HepG2 (cell line): ENCODE measurements around the gene SP3. TPM values are rescaled to one million over a fixed set of nuclear protein-coding genes. Genes with fewer than 3 reads are reported as not detected.

Experiments
- ATAC-seq: fragments of 200-7000 bp; cut with Tn5 transposase; 3 replicates; pipeline ENCODE4 v1.9.1; 2020; ENCODE audit warnings: mild to moderate bottlenecking, moderate library complexity
- BruUV-seq: library from RNA; stranded (reverse); fragments of 400-500 nt; replicated peaks from 2 replicates; lab custom pipeline; 2021; lab: Mats Ljungman, UMichigan
- CTCF ChIA-PET: fragments of 300-600 bp; formaldehyde crosslinking; extraction: SDS; loops from one replicate; lab custom pipeline; 2021; ENCODE audit warnings: low total read pairs, inconsistent platforms, low intra/inter-chr PET ratio; lab: Yijun Ruan, JAX
- POLR2A ChIA-PET: fragments of 350-600 bp; sonication (Branson Sonifier 250); formaldehyde crosslinking; loops from one replicate; lab custom pipeline; 2020; ENCODE audit warnings: antibody characterized with exemption, inconsistent platforms; lab: Yijun Ruan, JAX
- DNase-seq: peaks from one replicate; pipeline ENCODE4 v3.0.0-alpha.2; 2015; ENCODE audit warnings: low spot score
- FAIRE-seq: peaks from 3 replicates; lab custom pipeline; 2011; peaks lifted over from hg19 to GRCh38; lab: Jason Lieb, UNC
- H2AFZ ChIP-seq: one replicate; pipeline ENCODE4 v1.6.1; 2011; ENCODE audit warnings: low read length, inconsistent platforms
- H3K27ac ChIP-seq: fragments of 300-600 bp; 3 replicates; pipeline ENCODE4 v1.8.0; 2011; ENCODE audit warnings: mixed run types, mild to moderate bottlenecking, mixed read lengths, low read length, inconsistent platforms; ENCODE audit not compliant: insufficient read depth; ENCODE audit errors: extremely low read length
- H3K27me3 ChIP-seq, 2 experiments: fragments of 200-600 bp in 1 of 2; 2 replicates in 1 of 2; 3 replicates in 1 of 2; pipeline versions ENCODE4 v1.6.0 to v1.8.0; 2011; ENCODE audit warnings: low read length in 2 of 2, mild to moderate bottlenecking in 2 of 2, moderate library complexity in 2 of 2, inconsistent platforms in 1 of 2; ENCODE audit not compliant: insufficient read depth in 2 of 2, control insufficient read depth in 1 of 2
- H3K36me3 ChIP-seq, 2 experiments: fragments of 200-600 bp in 1 of 2; replicated peaks in 1 of 2; 2 replicates in 1 of 2; 3 replicates in 1 of 2; pipeline versions ENCODE4 v1.5.1 to v1.8.0; 2011; ENCODE audit warnings: low read length in 2 of 2, inconsistent platforms in 1 of 2; ENCODE audit not compliant: insufficient read depth in 2 of 2, control insufficient read depth in 1 of 2
- H3K4me1 ChIP-seq: 2 replicates; pipeline ENCODE4 v1.5.1; 2012; ENCODE audit warnings: low read length, inconsistent platforms; ENCODE audit not compliant: insufficient read depth
- H3K4me2 ChIP-seq: 2 replicates; pipeline ENCODE4 v1.6.0; 2011; ENCODE audit warnings: low read depth, low read length, inconsistent platforms
- H3K4me3 ChIP-seq, 3 experiments: fragments of 200-600 bp in 1 of 3; sonication (generic), shearing (Covaris generic) in 1 of 3; replicated peaks in 1 of 3; 2 replicates each; pipeline ENCODE4 v1.5.1; 2011 to 2016; ENCODE audit warnings: low read length in 3 of 3, inconsistent platforms in 2 of 3, low read depth in 2 of 3, mild to moderate bottlenecking in 2 of 3, control low read depth in 1 of 3, mixed read lengths in 1 of 3; ENCODE audit not compliant: insufficient read depth in 1 of 3
- H3K79me2 ChIP-seq: one replicate; pipeline ENCODE4 v1.6.1; 2011; ENCODE audit warnings: low read length, inconsistent platforms; ENCODE audit not compliant: insufficient read depth
- H3K9ac ChIP-seq: 2 replicates; pipeline ENCODE4 v1.6.0; 2011; ENCODE audit warnings: mild to moderate bottlenecking, low read depth, low read length, inconsistent platforms; ENCODE audit not compliant: insufficient read depth
- H3K9me3 ChIP-seq: 2 replicates; pipeline ENCODE4 v1.5.1; 2012; ENCODE audit warnings: mild to moderate bottlenecking, low read length
- H4K20me1 ChIP-seq: 2 replicates; pipeline ENCODE4 v1.6.0; 2011; ENCODE audit warnings: inconsistent platforms, mild to moderate bottlenecking, low read length, moderate library complexity; ENCODE audit not compliant: insufficient read depth
- DR1 ChIP-seq: sonication (generic); formaldehyde crosslinking; IDR thresholded peaks from 2 replicates; pipeline ENCODE4 v1.8.0; 2021; ENCODE audit warnings: mild to moderate bottlenecking, missing genetic modification reagents, inconsistent platforms
- HMGXB4 ChIP-seq, 2 experiments: sonication (generic) in 1 of 2; formaldehyde crosslinking in 1 of 2; IDR thresholded peaks; 2 replicates each; pipeline versions ENCODE4 v1.4.0 to v1.6.1; 2018 to 2020; ENCODE audit warnings: missing genetic modification reagents in 2 of 2, borderline replicate concordance in 1 of 2, low read depth in 1 of 2, mild to moderate bottlenecking in 1 of 2, missing biosample characterization in 1 of 2
- MTA1 ChIP-seq: sonication (generic); formaldehyde crosslinking; IDR thresholded peaks from 2 replicates; pipeline ENCODE4 v1.4.0; 2020; ENCODE audit warnings: missing genetic modification reagents, mild to moderate bottlenecking, borderline replicate concordance
- POGZ ChIP-seq: sonication (generic); formaldehyde crosslinking; IDR thresholded peaks from 2 replicates; pipeline ENCODE4 v1.4.0; 2020; ENCODE audit warnings: mild to moderate bottlenecking, missing genetic modification reagents
- POLR2AphosphoS2 ChIP-seq: IDR thresholded peaks from 2 replicates; pipeline ENCODE4 v1.6.1; 2011; ENCODE audit warnings: low read depth, low read length, improper control_type of control experiment
- SKIL ChIP-seq: sonication (generic); formaldehyde crosslinking; IDR thresholded peaks from 2 replicates; pipeline ENCODE4 v1.8.0; 2022; ENCODE audit warnings: missing genetic modification reagents, mild to moderate bottlenecking, moderate library complexity, borderline replicate concordance
- SP4 ChIP-seq: sonication (generic); formaldehyde crosslinking; IDR thresholded peaks from 2 replicates; pipeline ENCODE4 v1.8.1; 2023; ENCODE audit warnings: mild to moderate bottlenecking, missing genetic modification reagents
- THYN1 ChIP-seq: sonication (generic); formaldehyde crosslinking; IDR thresholded peaks from 2 replicates; pipeline ENCODE4 v1.8.1; 2023; ENCODE audit warnings: low read depth, mild to moderate bottlenecking, moderate library complexity, missing genetic modification reagents, borderline replicate concordance
- ZNF326 ChIP-seq: sonication (generic); formaldehyde crosslinking; IDR thresholded peaks from 2 replicates; pipeline ENCODE4 v1.4.0; 2020; ENCODE audit warnings: missing genetic modification reagents, borderline replicate concordance
- WGBS: methylation state at CpG from one replicate; pipeline ENCODE4 v1.1.6; 2017; ENCODE audit warnings: low lambda C conversion rate; 5-methylcytosine and 5-hydroxymethylcytosine counted together
- in situ Hi-C: cut with HindIII; loops from 2 replicates; pipeline ENCODE4 v1.10.0; 2017; ENCODE audit warnings: low pct_unique_long_range_greater_than_20kb; ENCODE audit not compliant: extremely low pct_ligation_motif_present
- intact Hi-C: fragments of 100-400 bp; cut with micrococcal nuclease; formaldehyde crosslinking; loops from one replicate; pipeline ENCODE4 v1.10.0; 2022; ENCODE audit not compliant: unreplicated experiment
- polyA plus RNA-seq, 8 experiments: library from polyadenylated mRNA; depleted of rRNA in 3 of 8; stranded (reverse) in 7 of 8; unstranded in 1 of 8; fragments of >200 nt; fragmentation: Illumina TruSeq in 4 of 8; extraction: Trizol in 4 of 8; gene quantifications; 2 replicates each; pipeline versions ENCODE4 v1.2.1 to v1.2.3, GENCODE V29; 2011 to 2016; ENCODE audit warnings: low read depth in 4 of 8, missing spikeins in 1 of 8, mixed read lengths in 1 of 8; ENCODE audit not compliant: insufficient read depth in 1 of 8
- total RNA-seq, 5 experiments: library from RNA; depleted of rRNA; stranded (reverse); fragments of >200 nt; fragmentation: Illumina TruSeq; extraction: Trizol; gene quantifications; 2 replicates each; pipeline ENCODE4 v1.2.3, GENCODE V29; 2016; ENCODE audit warnings: low read depth in 1 of 5

SP3 gene
- total and polyA plus RNA-seq, 2 of the 13 experiments (the other 11 are each of a cell fraction or from before 2014, with no cell fraction given): 57.3 to 132 TPM

- DNase-seq (no peak), ATAC-seq (no peak; the same call in 1 of the 3 replicates), FAIRE-seq (no peak)
- Histone ChIP-seq H2AFZ (no peak overlapping the region), H3K79me2 (no peaks in the 10 kb centered on the region), H3K4me1 (no peaks in the 10 kb centered on the region), H3K27ac (no peak overlapping the region), H3K36me3 (no peaks in the 10 kb centered on the region), H3K9me3 (no peaks in the 10 kb centered on the region), H3K4me2 (no peak overlapping the region), H3K9ac (no peak overlapping the region), H4K20me1 (no peaks in the 10 kb centered on the region), H3K27me3 (peaks cover 0 to 36% of the 10 kb centered on the region in 2 experiments; a peak in 2 of 5 replicates), H3K4me3 (no peak overlapping the region)
- in situ Hi-C loops (no loop called here), intact Hi-C loops (no loop called here)
- TF ChIP-seq POLR2AphosphoS2 (no peak), DR1 (CRISPR knock-in tag) (no peak), SP4 (CRISPR knock-in tag) (no peak), SKIL (CRISPR knock-in tag) (no peak), ZNF326 (no peak), POGZ (CRISPR knock-in tag) (no peak), MTA1 (CRISPR knock-in tag) (no peak), THYN1 (CRISPR knock-in tag) (no peak), HMGXB4 (CRISPR knock-in tag; IDR thresholded peaks at IDR 0.05; ENCODE audit: borderline replicate concordance in 1 of 2, low read depth in 1 of 2) (no peak)
- no TSS peak for BruUV-seq
- CTCF ChIA-PET: no interaction called here
- 19% methylated on average over 12 of the region's 13 CpGs for WGBS
- POLR2A ChIA-PET: no interaction called here
Observed at GRCh38 chr2:173874003-173874893, 90.9 kb downstream of the SP3 start.
